ENCODE results near the gene SUCLG2. TPM values are rescaled to one million over a fixed set of nuclear protein-coding genes. Genes with fewer than 3 reads are reported as not detected.
"Not testable (repeated sequence)": the region's sequence is repeated elsewhere in the genome, so short reads cannot be mapped to it uniquely, and the experiment has no call there.

SUCLG2 gene
- total RNA-seq, 1 donor from 2014 or later: 33.8 TPM

GRCh38 chr3:67558426-67558825, 96.0 kb downstream of the SUCLG2 start:
- Mint-ChIP-seq H3K36me3 (ENCODE audit: low read depth, unreplicated experiment) (no peaks in the 10 kb centered on the region), H3K4me3 (ENCODE audit: unreplicated experiment) (no peak overlapping the region), H3K4me1 (ENCODE audit: unreplicated experiment) (peaks cover 6% of the 10 kb centered on the region), H3K27me3 (ENCODE audit: unreplicated experiment) (peaks cover 4% of the 10 kb centered on the region), H3K27ac (ENCODE audit: unreplicated experiment) (no peak overlapping the region), H3K9me3 (ENCODE audit: unreplicated experiment) (no peaks in the 10 kb centered on the region)
- TF ChIP-seq CTCF (IDR thresholded peaks at IDR 0.05; ENCODE audit: unreplicated experiment): no peak
- DNase-seq (ENCODE audit: low spot score): no peak

GRCh38 chr3:67557848-67558355, 96.5 kb downstream of the SUCLG2 start:
- Mint-ChIP-seq H3K9me3 (ENCODE audit: unreplicated experiment) (no peaks in the 10 kb centered on the region), H3K36me3 (ENCODE audit: low read depth, unreplicated experiment) (no peaks in the 10 kb centered on the region), H3K4me3 (ENCODE audit: unreplicated experiment) (no peak overlapping the region), H3K27ac (ENCODE audit: unreplicated experiment) (no peak overlapping the region), H3K4me1 (ENCODE audit: unreplicated experiment) (peaks cover 6% of the 10 kb centered on the region), H3K27me3 (ENCODE audit: unreplicated experiment) (peaks cover 4% of the 10 kb centered on the region)
- DNase-seq (ENCODE audit: low spot score): no peak
- no peak for TF ChIP-seq CTCF (IDR thresholded peaks at IDR 0.05; ENCODE audit: unreplicated experiment)

- Mint-ChIP-seq H3K36me3 (ENCODE audit: low read depth, unreplicated experiment) (peaks cover 3% of the 10 kb centered on the region), H3K27me3 (ENCODE audit: unreplicated experiment) (peaks cover 2% of the 10 kb centered on the region), H3K4me3 (ENCODE audit: unreplicated experiment) (no peak overlapping the region), H3K9me3 (ENCODE audit: unreplicated experiment) (no peaks in the 10 kb centered on the region), H3K4me1 (ENCODE audit: unreplicated experiment) (no peaks in the 10 kb centered on the region), H3K27ac (ENCODE audit: unreplicated experiment) (no peak overlapping the region)
- TF ChIP-seq CTCF (IDR thresholded peaks at IDR 0.05; ENCODE audit: unreplicated experiment): no peak
- DNase-seq (ENCODE audit: low spot score): no peak
Observed at GRCh38 chr3:67551361-67552016, 102.9 kb downstream of the SUCLG2 start.

GRCh38 chr3:67550541-67550940, 103.9 kb downstream of the SUCLG2 start:
- TF ChIP-seq CTCF (IDR thresholded peaks at IDR 0.05; ENCODE audit: unreplicated experiment): no peak
- DNase-seq (ENCODE audit: low spot score): no peak
- Mint-ChIP-seq H3K4me3 (ENCODE audit: unreplicated experiment) (no peak overlapping the region), H3K4me1 (ENCODE audit: unreplicated experiment) (peaks cover 4% of the 10 kb centered on the region), H3K27me3 (ENCODE audit: unreplicated experiment) (peaks cover 2% of the 10 kb centered on the region), H3K36me3 (ENCODE audit: low read depth, unreplicated experiment) (peaks cover 3% of the 10 kb centered on the region), H3K27ac (ENCODE audit: unreplicated experiment) (no peak overlapping the region), H3K9me3 (ENCODE audit: unreplicated experiment) (no peaks in the 10 kb centered on the region)

GRCh38 chr3:67542502-67543250, 111.7 kb downstream of the SUCLG2 start:
- H3K4me3 Mint-ChIP-seq (ENCODE audit: unreplicated experiment); H3K27me3 Mint-ChIP-seq (ENCODE audit: unreplicated experiment); H3K27ac Mint-ChIP-seq (ENCODE audit: unreplicated experiment); DNase-seq (ENCODE audit: low spot score); H3K9me3 Mint-ChIP-seq (ENCODE audit: unreplicated experiment): not testable (repeated sequence)
- H3K4me1 Mint-ChIP-seq (ENCODE audit: unreplicated experiment): peaks cover 12% of the 10 kb centered on the region
- H3K36me3 Mint-ChIP-seq (ENCODE audit: low read depth, unreplicated experiment): peaks cover 11% of the 10 kb centered on the region

Data from endothelial cell (in vitro differentiated cells).